HG03066 (cell line): ENCODE measurements around the gene TRAP1.
"Not testable (repeated sequence)": the region's sequence is repeated elsewhere in the genome, so short reads cannot be mapped to it uniquely, and the experiment has no call there.

Source experiments
- ATAC-seq: cut with Tn5 transposase; IDR thresholded peaks from one replicate; pipeline ENCODE4 v1.9.1; 2021; ENCODE audit warnings: low read depth; ENCODE audit not compliant: unreplicated experiment

Gene TRAP1

GRCh38 chr16:3674513-3675295, 42.6 kb downstream of the TRAP1 start:
- no peak for ATAC-seq

- no peak for ATAC-seq
These were observed 43.5 kb downstream of the TRAP1 start for GRCh38 chr16:3673676-3674377.

GRCh38 chr16:3673201-3673600, 44.1 kb downstream of the TRAP1 start:
- no peak for ATAC-seq

- ATAC-seq, result no peak
These were observed 44.7 kb downstream of the TRAP1 start for GRCh38 chr16:3672571-3673041.

GRCh38 chr16:3671424-3671823, 45.9 kb downstream of the TRAP1 start:
- ATAC-seq, result no peak

- no peak for ATAC-seq
These were observed 46.6 kb downstream of the TRAP1 start for GRCh38 chr16:3670711-3671110.

- no peak for ATAC-seq
These were observed 48.2 kb downstream of the TRAP1 start for GRCh38 chr16:3669082-3669481.

GRCh38 chr16:3668626-3669025, 48.7 kb downstream of the TRAP1 start:
- no peak for ATAC-seq

GRCh38 chr16:3665508-3665907, 51.8 kb downstream of the TRAP1 start:
- ATAC-seq, result no peak

GRCh38 chr16:3664187-3664896, 53.0 kb downstream of the TRAP1 start:
- ATAC-seq, result no peak

- ATAC-seq, result no peak
These were observed 54.7 kb downstream of the TRAP1 start for GRCh38 chr16:3662601-3663000.

GRCh38 chr16:3661922-3662321, 55.4 kb downstream of the TRAP1 start:
- no peak for ATAC-seq

- ATAC-seq, result no peak
These were observed 56.0 kb downstream of the TRAP1 start for GRCh38 chr16:3661311-3661710.

GRCh38 chr16:3659251-3659650, 58.1 kb downstream of the TRAP1 start:
- ATAC-seq, result no peak

GRCh38 chr16:3656491-3657468, 60.5 kb downstream of the TRAP1 start:
- ATAC-seq, result no peak

GRCh38 chr16:3656160-3656490, 61.2 kb downstream of the TRAP1 start:
- not testable (repeated sequence) for ATAC-seq

GRCh38 chr16:3655396-3656159, 61.7 kb downstream of the TRAP1 start:
- ATAC-seq, result no peak

GRCh38 chr16:3655030-3655395, 62.3 kb downstream of the TRAP1 start:
- ATAC-seq, result no peak

- ATAC-seq, result no peak
These were observed 62.9 kb downstream of the TRAP1 start, which contains the start of gene DNASE1 for GRCh38 chr16:3654249-3654991. DNASE1 (plus strand) TSS chr16:3654691; CDS start chr16:3655374, 683 bp downstream.
